ENCODE data around the gene DEPP1.

DEPP1 gene

DNA sequence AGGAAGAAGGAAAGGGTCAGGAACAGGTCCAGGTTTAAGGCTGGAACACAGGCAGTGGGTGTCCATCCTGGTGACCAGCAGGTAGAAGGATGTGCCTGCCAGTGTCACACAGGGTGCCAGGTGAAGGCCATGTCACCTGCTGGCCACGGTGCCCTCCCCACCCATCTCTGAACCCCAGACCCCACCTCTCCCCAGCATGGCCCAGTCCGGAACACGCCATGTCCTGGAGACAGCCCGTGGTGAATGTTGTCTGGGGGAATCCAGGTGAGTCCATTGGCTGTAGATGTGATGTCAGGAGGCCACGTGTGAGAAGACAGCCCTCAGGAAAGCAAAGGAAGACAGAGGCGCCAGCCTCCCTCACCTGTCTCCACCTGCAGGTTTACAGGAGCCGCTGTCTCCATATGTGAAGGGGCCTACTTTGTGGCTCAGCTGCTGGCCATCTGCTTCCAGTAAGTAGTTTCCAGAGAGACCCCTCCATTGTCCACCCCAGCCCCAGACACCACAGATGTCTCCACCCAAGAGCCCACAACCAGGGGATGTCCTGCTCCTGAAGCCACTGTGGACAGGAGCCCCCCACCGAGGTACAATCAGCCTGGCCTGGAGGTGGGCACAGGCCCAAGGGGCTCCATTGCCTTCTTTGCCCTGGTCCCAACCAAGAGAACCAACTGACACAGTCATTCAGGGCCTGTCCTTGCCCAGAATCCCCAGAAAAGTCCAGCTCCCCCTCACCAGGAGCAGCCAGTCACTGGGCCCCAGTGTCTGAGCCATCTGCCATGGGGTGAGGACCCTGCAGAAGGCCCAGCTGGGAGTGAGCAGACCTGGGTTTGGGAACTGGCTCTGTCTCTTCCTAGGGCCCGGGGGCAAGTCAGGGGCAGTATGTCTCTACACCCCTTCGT lies 46.7 kb downstream of the DEPP1 start:
- Histone ChIP-seq H3K4me3 (ENCODE audit: low read length) (no peak overlapping the region), H3K4me2 (ENCODE audit: low read length) (no peak overlapping the region), H3K36me3 (ENCODE audit: insufficient read depth, low read length) (no peaks in the 10 kb centered on the region), H3K9me3 (replicated peaks; ENCODE audit: low read length) (no peaks in the 10 kb centered on the region), H3K4me1 (ENCODE audit: control insufficient read depth, insufficient read depth, low read length) (peaks cover 5% of the 10 kb centered on the region), H3K9ac (ENCODE audit: low read depth, low read length) (no peak overlapping the region), H3K27me3 (ENCODE audit: control insufficient read depth, insufficient read depth, low read length) (peaks cover 25% of the 10 kb centered on the region)

DNA sequence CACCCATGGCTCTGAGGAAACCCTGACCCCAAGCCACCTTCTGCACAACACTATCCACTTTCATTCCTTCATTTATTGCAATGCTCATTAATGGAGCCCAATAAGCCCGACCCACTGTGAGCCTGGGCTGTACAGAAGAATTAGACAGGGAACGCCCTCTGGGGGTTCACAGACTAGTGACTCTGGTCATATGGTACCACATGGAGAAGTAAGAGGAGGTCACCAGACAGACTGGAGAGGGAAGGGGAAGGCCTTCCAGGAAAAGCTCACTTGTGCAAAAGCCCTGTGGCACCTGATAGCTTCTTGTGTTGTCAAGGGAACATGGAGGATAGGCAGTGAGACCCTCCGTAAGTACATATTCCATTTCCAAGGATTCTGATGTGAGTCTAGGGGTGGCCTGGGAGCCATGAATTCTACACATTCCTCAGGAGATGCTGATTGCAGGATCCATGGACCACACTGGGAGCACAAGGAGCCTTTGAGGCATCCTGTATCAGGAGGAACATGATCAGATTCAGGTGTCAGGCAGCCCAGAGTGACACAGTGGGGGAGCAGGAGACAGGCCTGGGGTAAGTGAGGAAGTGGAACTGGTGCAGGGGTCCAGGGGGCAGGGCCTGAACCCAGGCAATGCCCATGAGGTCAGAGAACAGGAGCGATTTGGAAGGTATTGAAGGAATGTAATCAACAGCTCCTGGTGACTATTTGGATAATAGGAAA lies 47.5 kb downstream of the DEPP1 start:
- Histone ChIP-seq H3K9me3 (replicated peaks; ENCODE audit: low read length) (no peaks in the 10 kb centered on the region), H3K4me1 (ENCODE audit: control insufficient read depth, insufficient read depth, low read length) (peaks cover 5% of the 10 kb centered on the region), H3K36me3 (ENCODE audit: insufficient read depth, low read length) (no peaks in the 10 kb centered on the region), H3K4me2 (ENCODE audit: low read length) (no peak overlapping the region), H3K4me3 (ENCODE audit: low read length) (no peak overlapping the region), H3K9ac (ENCODE audit: low read depth, low read length) (no peak overlapping the region), H3K27me3 (ENCODE audit: control insufficient read depth, insufficient read depth, low read length) (peaks cover 29% of the 10 kb centered on the region)

GRCh38 chr10:44929356-44930255 lies 49.0 kb downstream of the DEPP1 start:
- Histone ChIP-seq H3K27me3 (ENCODE audit: control insufficient read depth, insufficient read depth, low read length) (peaks cover 30% of the 10 kb centered on the region), H3K4me2 (ENCODE audit: low read length) (no peak overlapping the region), H3K36me3 (ENCODE audit: insufficient read depth, low read length) (no peaks in the 10 kb centered on the region), H3K9me3 (replicated peaks; ENCODE audit: low read length) (no peaks in the 10 kb centered on the region), H3K4me1 (ENCODE audit: control insufficient read depth, insufficient read depth, low read length) (no peaks in the 10 kb centered on the region), H3K4me3 (ENCODE audit: low read length) (no peak overlapping the region), H3K9ac (ENCODE audit: low read depth, low read length) (no peak overlapping the region)

GRCh38 chr10:44928462-44928861 lies 50.1 kb downstream of the DEPP1 start:
- peaks cover 30% of the 10 kb centered on the region for H3K27me3 ChIP-seq (ENCODE audit: control insufficient read depth, insufficient read depth, low read length)
- no peaks in the 10 kb centered on the region for H3K4me1 ChIP-seq (ENCODE audit: control insufficient read depth, insufficient read depth, low read length)
- no peak overlapping the region for H3K4me2 ChIP-seq (ENCODE audit: low read length)
- no peak overlapping the region for H3K4me3 ChIP-seq (ENCODE audit: low read length)
- no peaks in the 10 kb centered on the region for H3K9me3 ChIP-seq (replicated peaks; ENCODE audit: low read length)
- H3K9ac ChIP-seq (ENCODE audit: low read depth, low read length): no peak overlapping the region
- H3K36me3 ChIP-seq (ENCODE audit: insufficient read depth, low read length): no peaks in the 10 kb centered on the region

DNA sequence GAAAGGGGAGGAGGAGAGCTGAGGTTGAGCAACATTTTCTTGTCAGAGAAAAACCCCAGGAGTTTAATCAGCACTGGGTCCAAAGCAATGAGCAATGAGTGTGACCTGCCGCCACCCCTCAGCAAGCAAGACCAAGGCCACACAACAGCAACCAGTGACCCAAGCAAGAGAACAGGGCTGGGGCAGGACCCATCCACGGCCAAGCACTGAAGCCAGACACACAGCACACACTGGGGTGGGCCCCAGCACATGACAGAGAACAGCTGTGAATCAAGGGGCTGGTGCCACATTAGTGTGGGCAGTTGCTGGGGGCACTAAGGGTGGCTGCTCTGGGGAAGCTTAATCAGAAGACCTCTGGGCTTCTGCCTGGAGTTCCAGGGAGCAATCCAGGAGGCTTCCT lies 51.3 kb downstream of the DEPP1 start:
- H3K4me2 ChIP-seq (ENCODE audit: low read length): no peak overlapping the region

GRCh38 chr10:44926751-44927351 lies 51.8 kb downstream of the DEPP1 start:
- no peaks in the 10 kb centered on the region for H3K9me3 ChIP-seq (replicated peaks; ENCODE audit: low read length)
- H3K4me2 ChIP-seq (ENCODE audit: low read length): no peak overlapping the region
- no peaks in the 10 kb centered on the region for H3K4me1 ChIP-seq (ENCODE audit: control insufficient read depth, insufficient read depth, low read length)
- H3K4me3 ChIP-seq (ENCODE audit: low read length): no peak overlapping the region
- no peaks in the 10 kb centered on the region for H3K36me3 ChIP-seq (ENCODE audit: insufficient read depth, low read length)
- no peak overlapping the region for H3K9ac ChIP-seq (ENCODE audit: low read depth, low read length)
- peaks cover 30% of the 10 kb centered on the region for H3K27me3 ChIP-seq (ENCODE audit: control insufficient read depth, insufficient read depth, low read length)

More for the DNA sequence above, 51.3 kb downstream of the DEPP1 start:
- no peaks in the 10 kb centered on the region for H3K36me3 ChIP-seq (ENCODE audit: insufficient read depth, low read length)
- H3K9me3 ChIP-seq (replicated peaks; ENCODE audit: low read length): no peaks in the 10 kb centered on the region
- H3K9ac ChIP-seq (ENCODE audit: low read depth, low read length): no peak overlapping the region
- peaks cover 30% of the 10 kb centered on the region for H3K27me3 ChIP-seq (ENCODE audit: control insufficient read depth, insufficient read depth, low read length)
- no peaks in the 10 kb centered on the region for H3K4me1 ChIP-seq (ENCODE audit: control insufficient read depth, insufficient read depth, low read length)
- no peak overlapping the region for H3K4me3 ChIP-seq (ENCODE audit: low read length)

Measured in skeletal muscle satellite cell (primary cell).